Tibial nerve (tissue), 4 donors: ENCODE measurements around the gene ITPRIPL2. TPM values are rescaled to one million over a fixed set of nuclear protein-coding genes. Genes with fewer than 3 reads are reported as not detected.

Experiments
- DNase-seq, 2 donors: peaks; one replicate each; pipeline ENCODE4 v3.0.0-alpha.2; 2019; ENCODE audit warnings: low spot score in 2 of 2
- H3K27ac ChIP-seq, 4 donors: fragments of 200-600 bp; sonication (generic) in 3 of 4; one replicate each; pipeline ENCODE4 v1.5.1; 2017 to 2019; ENCODE audit warnings: mild to moderate bottlenecking in 1 of 4
- H3K27me3 ChIP-seq, 2 donors: fragments of 200-600 bp; sonication (generic) in 1 of 2; one replicate each; pipeline versions ENCODE4 v1.5.1 to v1.6.0; 2017 to 2019
- H3K36me3 ChIP-seq, 3 donors: fragments of 200-600 bp; sonication (generic); one replicate each; pipeline ENCODE4 v1.5.1; 2018 to 2019
- H3K4me1 ChIP-seq, 4 donors: fragments of 200-600 bp; sonication (generic) in 3 of 4; one replicate each; pipeline ENCODE4 v1.5.1; 2017 to 2019
- H3K4me3 ChIP-seq, 4 donors: fragments of 200-600 bp; sonication (generic) in 3 of 4; one replicate each; pipeline ENCODE4 v1.5.1; 2017 to 2019; ENCODE audit warnings: mild to moderate bottlenecking in 1 of 4, moderate library complexity in 1 of 4
- H3K9me3 ChIP-seq, 4 donors: fragments of 200-600 bp; sonication (generic) in 3 of 4; one replicate each; pipeline ENCODE4 v1.5.1; 2017 to 2019
- EP300 ChIP-seq, 2 donors: sonication (generic); formaldehyde crosslinking; IDR thresholded peaks; one replicate each; pipeline ENCODE4 v1.6.1; 2017; ENCODE audit warnings: antibody characterized with exemption in 2 of 2, mild to moderate bottlenecking in 1 of 2
- POLR2A ChIP-seq, 2 donors: fragments of 450-650 bp; IDR thresholded peaks; one replicate each; pipeline ENCODE4 v1.6.1; 2017; ENCODE audit warnings: antibody characterized with exemption in 2 of 2, mild to moderate bottlenecking in 2 of 2, moderate library complexity in 2 of 2
- WGBS, 2 donors: methylation state at CpG; one replicate each; pipeline ENCODE4 v1.1.5; 2018; 5-methylcytosine and 5-hydroxymethylcytosine counted together
- total RNA-seq, 4 donors: library from RNA; depleted of rRNA; stranded (reverse); fragments of >200 nt; gene quantifications; one replicate each; pipeline ENCODE4 v1.1.0, GENCODE V29; 2016
- TF ChIP-seq, protein P1 (sequence below), 5 experiments: fragments of 200-600 bp in 3 of 5; fragments of 450-650 bp in 2 of 5; sonication (generic) in 3 of 5; IDR thresholded peaks; one replicate each; pipeline ENCODE4 v1.5.1; 2016 to 2019; ENCODE audit warnings: antibody characterized with exemption in 5 of 5, mild to moderate bottlenecking in 3 of 5, moderate library complexity in 2 of 5

The ITPRIPL2 gene
- total RNA-seq, 4 donors from 2014 or later: 51.3 to 68.7 (median 59.6) TPM

DNA sequence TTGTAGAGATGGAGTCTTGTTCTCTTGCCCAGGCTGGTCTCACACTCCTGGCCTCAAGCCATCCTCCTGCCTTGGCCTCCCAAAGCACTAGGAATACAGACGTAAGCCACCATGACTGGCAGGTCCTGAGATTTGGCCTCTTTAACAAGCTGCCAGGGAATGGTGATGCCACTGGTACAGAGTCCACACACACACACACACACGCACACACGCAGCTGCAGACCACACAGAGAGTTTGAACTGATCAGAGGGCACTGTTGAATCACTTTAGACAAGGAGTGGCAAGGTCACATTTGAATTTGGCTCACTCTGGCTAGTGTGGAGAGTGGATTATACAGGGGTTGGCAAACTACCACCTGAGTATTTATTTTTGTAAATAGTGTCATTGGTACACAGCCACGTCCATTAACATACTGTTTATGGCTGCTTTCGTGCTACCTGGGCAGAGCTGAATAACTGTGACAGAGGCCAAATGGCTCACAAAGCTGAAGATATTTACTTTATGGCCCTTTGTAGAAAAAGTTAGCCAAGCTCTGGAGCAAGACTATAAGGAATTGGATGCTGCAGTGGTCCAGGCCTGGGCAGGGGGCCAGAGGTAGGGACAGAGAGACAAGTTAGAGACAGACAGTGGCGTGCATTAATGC, 9.9 kb downstream of the ITPRIPL2 start:
- H3K9me3 ChIP-seq: peaks cover 0 to 3% (median 0%) of the 10 kb centered on the region in 4 donors
- no peaks in the 10 kb centered on the region for H3K27me3 ChIP-seq
- H3K4me1 ChIP-seq: peaks cover 0 to 30% (median 12%) of the 10 kb centered on the region in 4 donors
- no peak overlapping the region for H3K27ac ChIP-seq
- TF ChIP-seq POLR2A (IDR thresholded peaks at IDR 0.05) (no peak), EP300 (IDR thresholded peaks at IDR 0.05) (no peak)
- TF ChIP-seq, protein P1, sequence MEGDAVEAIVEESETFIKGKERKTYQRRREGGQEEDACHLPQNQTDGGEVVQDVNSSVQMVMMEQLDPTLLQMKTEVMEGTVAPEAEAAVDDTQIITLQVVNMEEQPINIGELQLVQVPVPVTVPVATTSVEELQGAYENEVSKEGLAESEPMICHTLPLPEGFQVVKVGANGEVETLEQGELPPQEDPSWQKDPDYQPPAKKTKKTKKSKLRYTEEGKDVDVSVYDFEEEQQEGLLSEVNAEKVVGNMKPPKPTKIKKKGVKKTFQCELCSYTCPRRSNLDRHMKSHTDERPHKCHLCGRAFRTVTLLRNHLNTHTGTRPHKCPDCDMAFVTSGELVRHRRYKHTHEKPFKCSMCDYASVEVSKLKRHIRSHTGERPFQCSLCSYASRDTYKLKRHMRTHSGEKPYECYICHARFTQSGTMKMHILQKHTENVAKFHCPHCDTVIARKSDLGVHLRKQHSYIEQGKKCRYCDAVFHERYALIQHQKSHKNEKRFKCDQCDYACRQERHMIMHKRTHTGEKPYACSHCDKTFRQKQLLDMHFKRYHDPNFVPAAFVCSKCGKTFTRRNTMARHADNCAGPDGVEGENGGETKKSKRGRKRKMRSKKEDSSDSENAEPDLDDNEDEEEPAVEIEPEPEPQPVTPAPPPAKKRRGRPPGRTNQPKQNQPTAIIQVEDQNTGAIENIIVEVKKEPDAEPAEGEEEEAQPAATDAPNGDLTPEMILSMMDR (IDR thresholded peaks at IDR 0.05): no peak
- H3K36me3 ChIP-seq: peaks cover 0 to 15% (median 0%) of the 10 kb centered on the region in 3 donors
- no peak overlapping the region for H3K4me3 ChIP-seq
- 84 to 87% methylated on average over 6 of the region's 6 CpGs for WGBS, 2 donors
- no peak for DNase-seq

DNA sequence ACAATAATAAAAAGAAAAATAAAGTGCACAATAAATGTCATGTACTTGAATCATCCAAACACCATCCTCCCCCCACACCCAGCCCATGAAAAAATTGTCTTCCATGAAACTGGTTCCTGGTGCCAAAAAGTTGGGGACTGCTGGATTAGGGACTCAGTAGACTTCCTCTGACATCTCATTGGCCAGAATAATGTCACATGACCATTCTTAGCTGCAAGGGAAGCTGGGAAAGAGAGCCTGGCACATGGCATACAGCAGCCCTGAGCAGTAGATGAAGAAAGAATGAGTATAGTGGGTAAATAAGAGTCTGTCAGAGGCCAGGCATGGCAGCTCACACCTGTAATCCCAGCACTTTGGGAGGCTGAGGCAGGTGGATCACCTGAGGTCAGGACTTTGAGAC, 12.5 kb downstream of the ITPRIPL2 start:
- DNase-seq: no peak
- TF ChIP-seq, protein P1 (IDR thresholded peaks at IDR 0.05): no peak
- TF ChIP-seq POLR2A (IDR thresholded peaks at IDR 0.05): no peak
- Histone ChIP-seq H3K4me3 (no peak overlapping the region), H3K4me1 (peaks cover 0 to 31% (median 17%) of the 10 kb centered on the region in 4 donors), H3K9me3 (peaks cover 0 to 3% (median 0%) of the 10 kb centered on the region in 4 donors), H3K27ac (no peak overlapping the region), H3K27me3 (no peaks in the 10 kb centered on the region), H3K36me3 (peaks cover 0 to 14% (median 0%) of the 10 kb centered on the region in 3 donors)

DNA sequence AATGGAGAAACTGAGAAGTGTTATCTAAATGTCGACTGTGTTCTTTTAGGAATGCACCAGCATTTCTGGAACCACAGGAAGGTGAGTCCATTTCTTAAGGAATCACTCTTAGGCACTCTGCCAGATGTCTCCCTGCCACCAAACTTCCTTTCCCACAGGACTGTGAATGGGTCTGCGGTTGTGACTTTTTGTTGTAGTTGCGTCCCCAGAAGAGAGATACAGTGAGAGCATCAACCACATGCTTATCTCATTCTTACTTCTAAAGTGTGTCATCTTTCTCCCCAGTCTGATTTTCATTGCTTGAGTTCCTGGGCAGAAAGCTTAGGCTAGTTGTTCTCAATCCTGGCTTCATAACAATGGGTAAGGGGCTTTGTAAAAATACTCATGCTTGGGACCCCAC, 13.4 kb downstream of the ITPRIPL2 start:
- Histone ChIP-seq H3K4me3 (no peak overlapping the region), H3K27ac (no peak overlapping the region), H3K27me3 (no peaks in the 10 kb centered on the region), H3K9me3 (peaks cover 0 to 3% (median 0%) of the 10 kb centered on the region in 4 donors), H3K36me3 (peaks cover 0 to 6% (median 0%) of the 10 kb centered on the region in 3 donors), H3K4me1 (peaks cover 0 to 38% (median 26%) of the 10 kb centered on the region in 4 donors)
- no peak for DNase-seq
- TF ChIP-seq POLR2A (IDR thresholded peaks at IDR 0.05): no peak
- TF ChIP-seq EP300 (IDR thresholded peaks at IDR 0.05): no peak
- TF ChIP-seq, protein P1 (IDR thresholded peaks at IDR 0.05): no peak
- WGBS, 2 donors: 78 to 81% methylated on average over 3 of the region's 3 CpGs

DNA sequence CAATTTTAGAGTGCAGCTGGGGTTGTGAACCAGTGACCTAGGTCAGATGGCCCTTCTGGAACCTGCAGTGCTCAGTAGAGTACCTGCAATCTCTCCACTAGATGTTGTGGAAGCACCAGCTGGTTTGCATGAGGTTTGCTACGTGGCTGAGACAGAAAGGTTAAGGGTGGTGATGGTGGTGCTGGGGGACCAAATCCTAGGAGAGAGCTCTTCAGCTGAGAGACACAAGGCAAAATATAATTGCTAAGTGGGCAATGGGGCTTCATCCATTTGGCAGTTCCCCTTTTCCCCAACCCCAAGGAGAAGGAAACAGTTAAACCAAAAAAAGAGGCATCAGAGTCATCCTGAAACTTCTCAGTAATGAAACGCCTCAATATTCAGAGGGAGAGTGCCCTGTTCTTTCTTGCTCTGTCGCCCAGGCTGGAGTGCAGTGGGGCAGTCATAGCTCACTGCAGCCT, 13.9 kb downstream of the ITPRIPL2 start:
- Histone ChIP-seq H3K27me3 (no peaks in the 10 kb centered on the region), H3K36me3 (peaks cover 0 to 6% (median 0%) of the 10 kb centered on the region in 3 donors), H3K4me3 (no peak overlapping the region), H3K27ac (no peak overlapping the region), H3K9me3 (peaks cover 0 to 3% (median 0%) of the 10 kb centered on the region in 4 donors), H3K4me1 (peaks cover 0 to 43% (median 27%) of the 10 kb centered on the region in 4 donors)
- TF ChIP-seq, protein P1 (IDR thresholded peaks at IDR 0.05): no peak
- no peak for TF ChIP-seq EP300 (IDR thresholded peaks at IDR 0.05)
- no peak for TF ChIP-seq POLR2A (IDR thresholded peaks at IDR 0.05)
- WGBS, 2 donors: 46 to 71% methylated on average over 3 of the region's 3 CpGs
- no peak for DNase-seq

DNA sequence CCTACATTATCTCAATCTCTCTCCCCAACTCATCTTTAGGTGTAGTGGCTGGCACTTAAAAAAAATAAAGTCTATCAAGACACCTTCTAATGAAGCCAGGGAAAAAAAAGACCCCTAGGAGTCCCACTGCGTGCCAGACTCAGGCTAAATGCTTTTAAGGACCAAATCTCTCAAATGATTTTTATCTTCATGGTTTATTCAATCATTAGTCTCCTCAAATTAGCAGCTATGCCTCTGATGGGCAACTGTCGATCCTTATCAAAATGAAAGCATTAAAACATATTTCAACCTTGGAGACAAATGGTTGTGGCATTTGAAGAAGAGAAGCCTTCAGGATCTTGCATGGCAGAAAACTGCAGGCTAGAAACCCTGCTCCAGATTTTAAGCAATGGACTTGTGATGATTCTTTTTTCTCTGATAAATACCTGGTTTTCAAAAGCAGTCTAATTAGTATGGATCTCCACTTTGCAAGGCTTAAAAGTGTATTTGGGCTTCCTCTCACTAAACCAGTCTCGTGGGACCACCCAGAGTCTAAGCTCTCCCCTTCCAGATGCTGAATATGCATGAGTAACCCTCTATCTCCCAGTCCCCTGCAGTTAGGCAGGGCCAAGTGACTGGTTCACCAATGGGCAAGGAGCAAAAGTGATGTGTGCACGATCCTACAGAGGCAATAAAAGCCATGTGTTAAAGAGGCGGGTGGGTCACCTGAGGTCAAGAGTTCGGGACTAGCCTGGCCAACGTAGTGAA, 14.9 kb downstream of the ITPRIPL2 start:
- peaks cover 0 to 45% (median 27%) of the 10 kb centered on the region in 4 donors for H3K4me1 ChIP-seq

More for the DNA sequence above, 14.9 kb downstream of the ITPRIPL2 start:
- no peak for DNase-seq
- 59 to 71% methylated on average over 7 of the region's 7 CpGs for WGBS, 2 donors
- no peaks in the 10 kb centered on the region for H3K27me3 ChIP-seq
- TF ChIP-seq POLR2A (IDR thresholded peaks at IDR 0.05) (no peak), EP300 (IDR thresholded peaks at IDR 0.05) (no peak)
- TF ChIP-seq, protein P1 (IDR thresholded peaks at IDR 0.05): no peak
- H3K27ac ChIP-seq: no peak overlapping the region
- H3K9me3 ChIP-seq: peaks cover 0 to 3% (median 0%) of the 10 kb centered on the region in 4 donors
- H3K4me3 ChIP-seq: no peak overlapping the region
- peaks cover 0 to 6% (median 0%) of the 10 kb centered on the region in 3 donors for H3K36me3 ChIP-seq
